RWPE1 (cell line): Measurements from ENCODE around the gene SH3RF3.

Source experiments
- CTCF ChIA-PET: fragments of 350-600 bp; sonication (Branson Sonifier 250); formaldehyde crosslinking; extraction: SDS; loops from one replicate; lab custom pipeline; 2021; lab: Yijun Ruan, JAX
- POLR2A ChIA-PET: fragments of 400-600 bp; formaldehyde crosslinking; extraction: SDS; loops from one replicate; lab custom pipeline; 2020; ENCODE audit warnings: antibody characterized with exemption; ENCODE audit not compliant: low non-redundant PET; lab: Yijun Ruan, JAX
- DNase-seq: peaks from one replicate; pipeline ENCODE4 v3.0.0; 2012; ENCODE audit warnings: low spot score
- H3K27ac ChIP-seq: fragments of 450-650 bp; 2 replicates; pipeline ENCODE4 v1.5.1; 2017
- TF ChIP-seq, protein P1 (sequence below): fragments of 450-650 bp; conservative IDR thresholded peaks from 2 replicates; pipeline ENCODE4 v1.5.1; 2017; ENCODE audit warnings: low read depth, mild to moderate bottlenecking

SH3RF3 gene

DNA sequence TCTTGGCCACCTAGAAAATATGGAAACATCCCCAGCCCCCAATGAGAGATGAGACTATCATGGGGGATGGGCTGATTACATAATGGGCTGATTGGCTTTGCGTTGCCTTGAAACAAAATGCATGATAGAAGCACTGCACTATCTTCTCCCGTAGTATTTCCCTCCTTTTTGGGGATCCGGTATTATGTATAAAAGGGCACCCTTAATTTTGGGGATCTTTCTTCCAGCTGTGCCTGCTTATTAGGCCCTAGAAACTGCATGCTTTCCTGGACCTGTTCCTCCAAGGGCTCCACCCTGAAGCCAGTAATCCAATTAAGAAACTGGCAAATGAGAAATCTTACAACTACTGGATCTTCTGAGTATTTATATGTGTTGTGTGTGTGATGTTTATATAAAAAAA lies 34.9 kb upstream of the SH3RF3 start:
- POLR2A ChIA-PET: no interaction called here

GRCh38 chr2:109098251-109098920 lies 30.6 kb upstream of the SH3RF3 start:
- TF ChIP-seq, protein P1, sequence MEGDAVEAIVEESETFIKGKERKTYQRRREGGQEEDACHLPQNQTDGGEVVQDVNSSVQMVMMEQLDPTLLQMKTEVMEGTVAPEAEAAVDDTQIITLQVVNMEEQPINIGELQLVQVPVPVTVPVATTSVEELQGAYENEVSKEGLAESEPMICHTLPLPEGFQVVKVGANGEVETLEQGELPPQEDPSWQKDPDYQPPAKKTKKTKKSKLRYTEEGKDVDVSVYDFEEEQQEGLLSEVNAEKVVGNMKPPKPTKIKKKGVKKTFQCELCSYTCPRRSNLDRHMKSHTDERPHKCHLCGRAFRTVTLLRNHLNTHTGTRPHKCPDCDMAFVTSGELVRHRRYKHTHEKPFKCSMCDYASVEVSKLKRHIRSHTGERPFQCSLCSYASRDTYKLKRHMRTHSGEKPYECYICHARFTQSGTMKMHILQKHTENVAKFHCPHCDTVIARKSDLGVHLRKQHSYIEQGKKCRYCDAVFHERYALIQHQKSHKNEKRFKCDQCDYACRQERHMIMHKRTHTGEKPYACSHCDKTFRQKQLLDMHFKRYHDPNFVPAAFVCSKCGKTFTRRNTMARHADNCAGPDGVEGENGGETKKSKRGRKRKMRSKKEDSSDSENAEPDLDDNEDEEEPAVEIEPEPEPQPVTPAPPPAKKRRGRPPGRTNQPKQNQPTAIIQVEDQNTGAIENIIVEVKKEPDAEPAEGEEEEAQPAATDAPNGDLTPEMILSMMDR: no peak
- DNase-seq: peak; percentile 31
- ChIA-PET CTCF (no interaction called here), POLR2A (no interaction called here)
- no peak overlapping the region for H3K27ac ChIP-seq

More for the DNA sequence above, 34.9 kb upstream of the SH3RF3 start:
- CTCF ChIA-PET: no interaction called here
- TF ChIP-seq, protein P1: no peak
- no peak for DNase-seq
- H3K27ac ChIP-seq: no peak overlapping the region

DNA sequence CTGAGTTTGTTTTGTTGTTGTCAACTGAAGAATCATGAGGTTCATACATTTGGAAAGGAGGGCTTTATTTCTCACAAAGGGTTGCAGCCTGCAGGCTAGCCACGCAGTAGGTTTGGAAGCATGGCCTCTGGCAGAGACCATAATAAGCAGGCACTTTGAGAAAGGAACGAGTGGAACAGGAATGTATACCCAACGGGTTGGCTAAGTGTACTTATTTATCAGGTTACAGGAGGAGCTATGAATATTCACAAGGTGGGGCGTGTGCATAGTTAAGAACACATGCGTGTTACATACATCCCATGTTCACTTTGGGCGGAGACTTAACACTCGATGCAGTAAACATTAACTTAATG lies 30.1 kb upstream of the SH3RF3 start:
- TF ChIP-seq, protein P1: no peak
- POLR2A ChIA-PET: no interaction called here
- DNase-seq: no peak
- no peak overlapping the region for H3K27ac ChIP-seq
- CTCF ChIA-PET: no interaction called here

GRCh38 chr2:109102588-109103233 lies 26.3 kb upstream of the SH3RF3 start:
- TF ChIP-seq, protein P1: no peak
- H3K27ac ChIP-seq: no peak overlapping the region
- no peak for DNase-seq
- POLR2A ChIA-PET: no interaction called here
- CTCF ChIA-PET: interaction anchor here (0.7 kb wide), 1 partner anchor 174 kb away, joined by 4 read pairs; no protein-coding TSS in a partner anchor

DNA sequence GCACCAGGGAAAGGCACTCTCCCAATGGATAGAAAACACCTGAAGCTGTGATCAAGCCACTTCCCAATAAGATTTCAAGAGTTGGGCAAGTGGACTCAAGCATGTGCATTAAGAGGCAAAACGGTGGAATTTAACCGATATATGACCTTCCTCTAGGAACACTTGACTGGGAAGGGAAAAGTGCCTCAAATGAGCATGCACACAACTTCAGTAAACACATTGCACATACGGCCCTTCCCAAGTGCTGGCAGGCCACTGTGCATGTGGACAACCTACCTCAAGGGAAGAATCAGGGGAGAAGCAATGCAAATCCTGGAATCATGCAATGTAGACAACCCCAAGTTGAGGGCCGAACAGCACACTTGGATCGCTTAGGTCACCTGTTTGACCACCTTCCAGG lies 23.9 kb upstream of the SH3RF3 start:
- no peak overlapping the region for H3K27ac ChIP-seq
- DNase-seq: no peak
- ChIA-PET POLR2A (no interaction called here), CTCF (no interaction called here)
- TF ChIP-seq, protein P1: no peak

GRCh38 chr2:109108740-109109139 lies 20.3 kb upstream of the SH3RF3 start:
- no peak overlapping the region for H3K27ac ChIP-seq
- CTCF ChIA-PET: no interaction called here
- POLR2A ChIA-PET: no interaction called here
- TF ChIP-seq, protein P1: no peak
- no peak for DNase-seq
